Esophagus squamous epithelium (tissue), 4 donors: ENCODE data around the gene PCCA.

Source experiments
- CTCF ChIP-seq, 6 experiments: fragments of 450-650 bp in 4 of 6; fragments of 200-600 bp in 2 of 6; sonication (generic) in 2 of 6; IDR thresholded peaks; one replicate each; pipeline ENCODE4 v1.5.1; 2016 to 2019; ENCODE audit warnings: antibody characterized with exemption in 6 of 6, mild to moderate bottlenecking in 4 of 6, moderate library complexity in 4 of 6
- POLR2A ChIP-seq, 4 donors: fragments of 450-650 bp; IDR thresholded peaks; one replicate each; pipeline ENCODE4 v1.6.1; 2017; ENCODE audit warnings: antibody characterized with exemption in 4 of 4, mild to moderate bottlenecking in 4 of 4, moderate library complexity in 3 of 4

- TF ChIP-seq CTCF (IDR thresholded peaks at IDR 0.05) (no peak), POLR2A (IDR thresholded peaks at IDR 0.05) (no peak)
These were observed 434.5 kb downstream of the PCCA start for GRCh38 chr13:100523411-100523810.
